NCI-H128 (cell line): ENCODE measurements around the gene RCBTB1.

Source experiments
- DNase-seq: peaks from one replicate; lab custom pipeline; 2025; ENCODE audit not compliant: unreplicated experiment; lab: John Stamatoyannopoulos, UW

The RCBTB1 gene

GRCh38 chr13:49561062-49561410 lies 24.3 kb downstream of the RCBTB1 start:
- DNase-seq: no peak

- no peak for DNase-seq
These were observed 24.9 kb downstream of the RCBTB1 start for GRCh38 chr13:49560270-49561061.

DNA sequence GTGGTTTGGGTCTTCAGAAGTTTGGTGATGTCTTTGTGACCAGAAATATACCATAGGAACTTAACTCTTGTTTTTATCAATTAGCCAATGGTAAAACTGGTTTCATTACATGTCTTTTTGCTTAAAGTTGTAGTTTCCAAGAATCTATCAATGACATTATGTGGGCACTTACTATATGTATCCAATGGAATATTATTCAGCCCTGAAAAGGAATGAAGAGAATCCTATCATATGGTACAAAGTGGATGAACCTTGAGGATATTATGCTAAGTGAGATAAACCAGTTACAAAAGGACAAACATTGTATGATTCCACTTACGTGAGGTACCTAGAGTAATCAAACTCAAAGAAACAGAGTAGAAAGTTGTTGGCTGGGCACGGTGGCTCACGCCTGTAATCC lies 26.4 kb downstream of the RCBTB1 start:
- DNase-seq: no peak

DNA sequence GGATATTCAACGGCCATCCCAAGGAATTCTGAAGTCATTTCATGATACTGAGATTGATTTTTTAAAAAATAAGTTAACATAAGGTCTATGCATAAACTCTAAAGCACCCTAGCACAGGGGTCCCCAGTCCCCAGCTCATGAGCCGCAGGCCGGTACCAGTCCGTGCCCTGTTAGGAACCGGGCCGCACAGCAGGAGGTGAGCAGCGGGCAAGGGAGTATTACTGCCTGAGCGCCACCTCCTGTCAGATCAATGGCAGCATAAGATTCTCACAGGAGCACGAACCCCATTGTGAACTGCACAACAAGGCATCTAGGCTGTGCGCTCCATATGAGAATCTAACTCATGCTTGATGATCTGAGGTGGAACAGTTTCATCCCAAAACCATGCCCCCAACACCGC lies 31.0 kb downstream of the RCBTB1 start:
- no peak for DNase-seq

- DNase-seq: no peak
These were observed 31.5 kb downstream of the RCBTB1 start for GRCh38 chr13:49553888-49554287.

DNA sequence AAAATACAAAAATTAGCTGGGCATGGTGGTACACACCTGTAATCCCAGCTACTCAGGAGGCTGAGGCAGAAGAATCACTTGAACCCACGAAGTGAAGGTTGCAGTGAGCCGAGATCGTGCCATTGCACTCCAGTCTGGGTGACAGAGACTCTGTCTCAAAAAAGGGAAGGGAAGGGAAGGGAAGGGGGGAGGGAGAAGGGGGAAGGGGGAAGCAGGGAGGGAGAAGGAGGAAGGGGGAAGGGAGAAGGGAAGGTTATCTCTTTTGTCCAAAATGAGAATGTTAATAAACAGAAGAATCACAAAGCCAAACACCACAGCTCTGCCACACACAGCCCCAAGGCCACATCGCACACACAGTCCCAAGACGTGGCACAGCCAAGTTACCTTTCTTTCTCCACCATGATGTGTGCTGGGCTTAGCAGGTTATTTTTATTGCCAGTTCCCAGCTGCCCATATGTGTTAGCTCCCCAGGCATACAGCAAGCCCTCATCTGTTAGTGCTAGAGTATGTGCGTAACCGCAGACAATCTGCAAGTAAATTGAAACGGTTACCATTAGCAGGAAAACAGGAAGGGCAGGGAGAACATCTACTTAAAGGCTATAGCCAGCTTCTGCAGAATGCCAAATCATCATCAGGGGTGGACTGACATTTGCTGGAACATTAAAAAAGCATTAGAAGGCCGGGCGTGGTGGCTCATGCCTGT lies 34.3 kb downstream of the RCBTB1 start:
- DNase-seq: no peak

GRCh38 chr13:49549289-49549688 lies 36.1 kb downstream of the RCBTB1 start:
- DNase-seq: no peak

GRCh38 chr13:49546561-49546960 lies 38.8 kb downstream of the RCBTB1 start:
- no peak for DNase-seq

DNA sequence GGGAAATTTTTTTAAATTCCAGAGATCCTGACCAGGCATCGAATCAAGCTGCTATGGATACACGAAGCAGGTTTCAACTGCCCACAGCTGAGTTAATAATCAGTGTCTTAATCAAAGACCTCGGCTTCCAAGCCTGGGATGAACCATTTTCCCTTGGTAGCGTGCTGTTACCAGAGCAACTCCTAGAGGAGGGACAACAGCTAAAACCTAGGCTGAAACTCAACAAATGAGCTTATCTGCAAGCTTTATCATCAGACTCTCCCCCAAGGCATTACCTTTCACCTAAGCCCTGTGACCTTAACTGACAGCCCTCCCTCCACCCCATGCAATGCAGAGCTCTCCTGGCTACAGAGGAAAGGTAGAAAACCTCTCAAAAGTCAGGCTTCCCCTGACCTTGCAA lies 39.7 kb downstream of the RCBTB1 start:
- no peak for DNase-seq

DNA sequence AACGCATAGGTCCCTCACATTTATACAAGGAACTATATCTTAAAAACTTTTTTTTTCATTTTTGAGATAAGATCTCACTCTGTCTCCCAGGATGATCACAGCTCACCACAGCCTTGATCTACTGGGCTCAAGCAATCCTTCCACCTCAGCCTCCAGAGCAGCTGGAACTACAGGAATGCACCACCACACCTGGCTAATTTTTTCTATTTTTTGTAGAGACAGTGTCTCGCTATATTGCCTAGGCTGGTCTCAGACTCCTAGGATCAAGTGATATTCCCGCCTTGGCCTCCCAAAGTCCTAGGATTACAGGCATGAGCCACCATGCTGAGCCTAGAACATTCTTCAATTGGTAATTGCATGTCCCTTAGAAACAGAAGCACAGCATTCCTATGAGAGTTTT lies 41.7 kb downstream of the RCBTB1 start:
- no peak for DNase-seq

DNA sequence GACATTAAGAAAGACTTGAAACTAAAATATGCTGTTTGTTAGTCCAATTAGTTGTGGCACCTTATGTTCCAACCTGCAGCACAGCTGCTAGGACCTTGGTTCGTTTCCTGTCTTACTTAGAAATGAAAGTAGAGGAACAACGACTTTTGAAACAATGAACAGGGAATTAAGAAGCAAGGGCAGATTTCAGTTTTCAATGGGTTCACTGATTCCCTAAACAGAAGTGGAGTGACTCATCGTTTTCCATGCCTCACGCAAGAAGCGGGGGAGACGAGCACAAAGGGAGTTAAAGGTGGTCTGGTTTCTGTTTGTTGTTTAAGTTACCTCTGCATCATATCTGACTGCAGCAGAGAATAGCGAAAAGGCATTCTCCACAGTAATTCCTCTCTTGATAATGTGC lies 44.8 kb downstream of the RCBTB1 start:
- DNase-seq: no peak

DNA sequence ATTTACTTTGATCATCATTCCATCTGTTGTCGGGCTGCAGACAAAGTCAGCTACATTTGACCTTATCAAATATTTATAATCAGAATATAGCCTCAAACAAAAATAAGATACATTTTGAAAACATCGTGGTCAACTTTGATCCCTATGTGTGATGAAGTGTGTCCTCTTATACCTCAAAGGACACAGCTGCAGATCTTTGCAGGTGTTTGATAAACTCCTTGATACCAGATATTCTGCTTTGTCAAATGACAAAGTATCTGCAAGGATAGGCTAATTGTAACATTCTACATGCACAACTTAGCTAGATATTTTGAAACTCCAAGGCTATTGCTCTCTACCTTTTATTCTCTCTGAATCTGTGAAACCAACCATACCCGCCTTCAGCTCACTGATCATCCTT lies 45.6 kb downstream of the RCBTB1 start:
- DNase-seq: no peak

DNA sequence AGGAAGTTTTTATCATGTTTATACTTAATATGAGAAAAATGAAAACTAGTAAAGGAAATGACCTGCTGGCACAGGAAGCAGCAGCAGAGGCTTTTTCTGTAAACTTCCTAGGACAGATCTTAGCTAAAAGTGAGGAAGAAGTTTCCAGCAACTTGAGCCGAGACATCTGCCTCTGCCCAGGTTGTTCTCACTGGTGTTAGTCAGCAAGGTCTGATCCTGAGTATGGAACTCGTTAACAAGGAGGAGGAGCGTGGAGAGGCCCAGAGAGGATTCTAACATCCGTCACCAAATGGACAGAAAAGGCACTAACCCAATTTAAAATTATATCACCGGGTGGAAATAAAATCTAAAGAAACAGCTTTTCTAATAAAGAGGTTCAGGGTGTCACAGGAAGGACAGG lies 46.0 kb downstream of the RCBTB1 start:
- DNase-seq: no peak

DNA sequence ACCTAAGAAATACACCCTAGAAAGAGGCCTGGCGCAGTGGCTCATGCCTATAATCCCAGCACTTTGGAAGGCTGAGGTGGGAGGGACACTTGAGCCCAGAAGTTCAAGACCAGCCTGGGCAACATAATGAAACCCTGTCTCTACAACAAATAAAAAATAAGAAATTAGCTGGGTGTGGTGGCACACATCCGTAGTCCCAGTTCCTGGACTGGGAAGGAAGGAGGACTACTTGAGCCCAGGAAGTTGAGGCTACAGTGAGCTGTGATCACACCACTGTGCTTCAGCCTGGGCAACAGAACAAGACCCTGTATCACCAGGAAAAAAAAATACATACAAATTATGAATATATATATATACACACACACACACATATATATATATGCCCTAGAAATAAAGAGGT lies 47.0 kb downstream of the RCBTB1 start:
- DNase-seq: no peak

DNA sequence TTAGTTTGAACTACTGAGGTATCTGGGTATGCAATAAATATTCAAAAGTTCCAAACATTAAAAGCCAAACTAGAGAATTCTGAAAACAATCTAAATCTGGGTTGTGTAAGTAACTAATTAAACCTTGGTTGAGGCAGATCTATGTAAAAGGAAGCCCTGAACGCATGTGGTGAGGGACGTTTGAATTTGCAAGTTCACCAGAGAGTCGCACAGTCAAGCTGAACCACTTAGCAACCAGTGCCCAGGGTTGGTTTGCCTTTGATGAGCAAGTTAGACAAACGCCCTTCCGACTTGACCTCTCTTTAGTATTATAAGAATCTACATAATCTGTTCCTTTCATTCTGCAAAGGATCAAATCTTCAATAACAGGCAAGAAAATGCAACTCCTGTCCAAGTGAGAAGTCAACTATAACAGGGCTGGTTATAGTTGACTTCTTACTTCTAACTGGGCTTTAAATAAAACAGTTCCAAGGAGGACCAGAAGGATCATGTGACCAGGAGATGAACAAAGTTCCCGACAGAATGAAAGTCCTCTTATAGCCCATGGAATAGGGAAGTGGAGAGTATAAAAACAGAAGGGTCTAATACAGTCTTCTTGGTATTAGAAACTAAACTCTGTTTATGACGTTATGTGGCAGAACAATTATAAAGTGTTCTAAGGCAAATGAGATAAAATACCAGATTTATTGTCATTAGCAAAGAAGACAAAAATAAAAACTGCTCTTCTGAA lies 49.0 kb downstream of the RCBTB1 start:
- DNase-seq: no peak

- no peak for DNase-seq
These were observed 51.6 kb downstream of the RCBTB1 start for GRCh38 chr13:49533591-49534269.

GRCh38 chr13:49533011-49533410 lies 52.3 kb downstream of the RCBTB1 start:
- no peak for DNase-seq

- no peak for DNase-seq
These were observed 52.8 kb downstream of the RCBTB1 start for GRCh38 chr13:49532593-49532992.

DNA sequence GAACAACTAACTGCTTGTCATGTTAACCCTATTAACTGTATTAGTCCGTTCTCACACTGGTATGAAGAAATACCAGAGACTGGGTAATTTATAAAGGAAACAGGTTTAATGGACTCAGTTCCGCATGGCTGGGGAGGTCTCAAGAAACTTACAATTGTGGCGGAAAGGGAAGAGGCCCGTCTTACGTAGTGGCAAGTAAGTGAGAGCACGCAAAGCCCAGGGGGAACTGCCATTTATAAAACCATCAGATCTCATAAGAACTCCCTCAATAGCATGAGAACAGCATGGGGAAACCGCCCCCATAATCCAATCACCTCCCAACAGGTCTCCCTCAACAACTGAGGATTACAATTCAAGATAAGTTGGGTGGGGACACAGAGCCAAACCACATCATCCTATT lies 54.9 kb downstream of the RCBTB1 start:
- DNase-seq: no peak

GRCh38 chr13:49528161-49528560 lies 57.2 kb downstream of the RCBTB1 start:
- no peak for DNase-seq

DNA sequence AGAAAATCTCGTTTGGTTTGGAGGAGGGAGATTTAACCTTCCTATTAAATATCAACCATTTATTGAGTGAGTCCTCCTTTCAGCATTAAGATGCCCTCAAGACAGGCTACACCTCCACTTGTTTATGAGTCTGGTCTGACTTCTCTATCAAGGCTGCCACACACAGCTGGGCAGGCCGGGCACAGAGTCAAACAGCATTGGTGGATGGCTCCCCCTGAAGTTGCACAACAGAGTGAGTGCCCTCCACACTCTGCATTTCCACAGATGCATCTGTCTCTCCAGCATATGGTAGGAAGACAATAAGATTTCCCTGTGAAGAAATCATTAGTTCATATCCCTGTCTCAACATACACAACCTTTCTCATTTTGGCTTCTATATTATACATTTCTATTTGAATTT lies 58.2 kb downstream of the RCBTB1 start:
- DNase-seq: no peak
